Tibial nerve (tissue), 4 donors: ENCODE results near the gene MTUS2.

Experiments
- CTCF ChIP-seq, 5 experiments: fragments of 200-600 bp in 3 of 5; fragments of 450-650 bp in 2 of 5; sonication (generic) in 3 of 5; IDR thresholded peaks; one replicate each; pipeline ENCODE4 v1.5.1; 2016 to 2019; ENCODE audit warnings: antibody characterized with exemption in 5 of 5, mild to moderate bottlenecking in 3 of 5, moderate library complexity in 2 of 5
- EP300 ChIP-seq, 2 donors: sonication (generic); formaldehyde crosslinking; IDR thresholded peaks; one replicate each; pipeline ENCODE4 v1.6.1; 2017; ENCODE audit warnings: antibody characterized with exemption in 2 of 2, mild to moderate bottlenecking in 1 of 2
- POLR2A ChIP-seq, 2 donors: fragments of 450-650 bp; IDR thresholded peaks; one replicate each; pipeline ENCODE4 v1.6.1; 2017; ENCODE audit warnings: antibody characterized with exemption in 2 of 2, mild to moderate bottlenecking in 2 of 2, moderate library complexity in 2 of 2

GRCh38 chr13:29204651-29205050 lies 384.5 kb downstream of the MTUS2 start:
- no peak for TF ChIP-seq CTCF (IDR thresholded peaks at IDR 0.05)
- TF ChIP-seq EP300 (IDR thresholded peaks at IDR 0.05) = no peak
- TF ChIP-seq POLR2A (IDR thresholded peaks at IDR 0.05) = no peak
